ENCODE measurements around the gene GDF15.

Gene GDF15

GRCh38 chr19:18430417-18431144 is 44.6 kb downstream of the GDF15 start:
- no peaks in the 10 kb centered on the region for H3K9me3 ChIP-seq (ENCODE audit: control insufficient read depth in 2 of 2, low read length in 2 of 2)
- peaks cover 8 to 9% of the 10 kb centered on the region in 2 donors for H3K4me1 ChIP-seq (ENCODE audit: control insufficient read depth in 2 of 2, insufficient read depth in 2 of 2, low read length in 2 of 2)
- H3K36me3 ChIP-seq (ENCODE audit: control insufficient read depth in 2 of 2, insufficient read depth in 2 of 2, low read length in 2 of 2) = no peaks in the 10 kb centered on the region
- no peak overlapping the region for H3K9ac ChIP-seq (ENCODE audit: low read depth in 1 of 2, low read length in 2 of 2)
- no peak overlapping the region for H3K27ac ChIP-seq (ENCODE audit: low read depth in 2 of 2, low read length in 2 of 2)
- no peak overlapping the region for H3K4me3 ChIP-seq (ENCODE audit: low read length in 2 of 2)
- H3K27me3 ChIP-seq (ENCODE audit: control insufficient read depth in 2 of 2, insufficient read depth in 2 of 2, low read length in 2 of 2) = no peaks in the 10 kb centered on the region

- Histone ChIP-seq H3K4me3 (ENCODE audit: low read length in 2 of 2) (no peak overlapping the region), H3K36me3 (ENCODE audit: control insufficient read depth in 2 of 2, insufficient read depth in 2 of 2, low read length in 2 of 2) (no peaks in the 10 kb centered on the region), H3K4me1 (ENCODE audit: control insufficient read depth in 2 of 2, insufficient read depth in 2 of 2, low read length in 2 of 2) (peaks cover 7 to 8% of the 10 kb centered on the region in 2 donors), H3K9me3 (ENCODE audit: control insufficient read depth in 2 of 2, low read length in 2 of 2) (no peaks in the 10 kb centered on the region), H3K27ac (ENCODE audit: low read depth in 2 of 2, low read length in 2 of 2) (no peak overlapping the region), H3K9ac (ENCODE audit: low read depth in 1 of 2, low read length in 2 of 2) (no peak overlapping the region), H3K27me3 (ENCODE audit: control insufficient read depth in 2 of 2, insufficient read depth in 2 of 2, low read length in 2 of 2) (no peaks in the 10 kb centered on the region)
These were observed 45.6 kb downstream of the GDF15 start for GRCh38 chr19:18431351-18432197.

GRCh38 chr19:18432275-18433014 is 46.5 kb downstream of the GDF15 start:
- H3K27ac ChIP-seq (ENCODE audit: low read depth in 2 of 2, low read length in 2 of 2) = peak overlapping the region in 1 of 2 donors; percentile 32
- H3K4me3 ChIP-seq (ENCODE audit: low read length in 2 of 2) = peak overlapping the region; percentile 23 to 50
- no peaks in the 10 kb centered on the region for H3K9me3 ChIP-seq (ENCODE audit: control insufficient read depth in 2 of 2, low read length in 2 of 2)
- H3K9ac ChIP-seq (ENCODE audit: low read depth in 1 of 2, low read length in 2 of 2) = no peak overlapping the region
- no peaks in the 10 kb centered on the region for H3K27me3 ChIP-seq (ENCODE audit: control insufficient read depth in 2 of 2, insufficient read depth in 2 of 2, low read length in 2 of 2)
- H3K4me1 ChIP-seq (ENCODE audit: control insufficient read depth in 2 of 2, insufficient read depth in 2 of 2, low read length in 2 of 2) = peaks cover 9 to 10% of the 10 kb centered on the region in 2 donors
- H3K36me3 ChIP-seq (ENCODE audit: control insufficient read depth in 2 of 2, insufficient read depth in 2 of 2, low read length in 2 of 2) = no peaks in the 10 kb centered on the region

- no peaks in the 10 kb centered on the region for H3K36me3 ChIP-seq (ENCODE audit: control insufficient read depth in 2 of 2, insufficient read depth in 2 of 2, low read length in 2 of 2)
- no peak overlapping the region for H3K9ac ChIP-seq (ENCODE audit: low read depth in 1 of 2, low read length in 2 of 2)
- H3K9me3 ChIP-seq (ENCODE audit: control insufficient read depth in 2 of 2, low read length in 2 of 2) = no peaks in the 10 kb centered on the region
- H3K4me1 ChIP-seq (ENCODE audit: control insufficient read depth in 2 of 2, insufficient read depth in 2 of 2, low read length in 2 of 2) = peaks cover 11 to 15% of the 10 kb centered on the region in 2 donors
- H3K27me3 ChIP-seq (ENCODE audit: control insufficient read depth in 2 of 2, insufficient read depth in 2 of 2, low read length in 2 of 2) = no peaks in the 10 kb centered on the region
- H3K27ac ChIP-seq (ENCODE audit: low read depth in 2 of 2, low read length in 2 of 2) = peak overlapping the region in 1 of 2 donors; percentile 32
- H3K4me3 ChIP-seq (ENCODE audit: low read length in 2 of 2) = peak overlapping the region; percentile 23 to 50
These were observed 47.2 kb downstream of the GDF15 start for GRCh38 chr19:18433015-18433691.

GRCh38 chr19:18433735-18434398 is 47.9 kb downstream of the GDF15 start:
- Histone ChIP-seq H3K9me3 (ENCODE audit: control insufficient read depth in 2 of 2, low read length in 2 of 2) (no peaks in the 10 kb centered on the region), H3K27ac (ENCODE audit: low read depth in 2 of 2, low read length in 2 of 2) (no peak overlapping the region), H3K9ac (ENCODE audit: low read depth in 1 of 2, low read length in 2 of 2) (no peak overlapping the region), H3K4me3 (ENCODE audit: low read length in 2 of 2) (no peak overlapping the region), H3K36me3 (ENCODE audit: control insufficient read depth in 2 of 2, insufficient read depth in 2 of 2, low read length in 2 of 2) (no peaks in the 10 kb centered on the region), H3K4me1 (ENCODE audit: control insufficient read depth in 2 of 2, insufficient read depth in 2 of 2, low read length in 2 of 2) (peaks cover 14 to 21% of the 10 kb centered on the region in 2 donors), H3K27me3 (ENCODE audit: control insufficient read depth in 2 of 2, insufficient read depth in 2 of 2, low read length in 2 of 2) (no peaks in the 10 kb centered on the region)

GRCh38 chr19:18434411-18435175 is 48.6 kb downstream of the GDF15 start:
- Histone ChIP-seq H3K4me1 (ENCODE audit: control insufficient read depth in 2 of 2, insufficient read depth in 2 of 2, low read length in 2 of 2) (peaks cover 12 to 19% of the 10 kb centered on the region in 2 donors), H3K27me3 (ENCODE audit: control insufficient read depth in 2 of 2, insufficient read depth in 2 of 2, low read length in 2 of 2) (no peaks in the 10 kb centered on the region), H3K9ac (ENCODE audit: low read depth in 1 of 2, low read length in 2 of 2) (no peak overlapping the region), H3K36me3 (ENCODE audit: control insufficient read depth in 2 of 2, insufficient read depth in 2 of 2, low read length in 2 of 2) (no peaks in the 10 kb centered on the region), H3K4me3 (ENCODE audit: low read length in 2 of 2) (no peak overlapping the region), H3K27ac (ENCODE audit: low read depth in 2 of 2, low read length in 2 of 2) (no peak overlapping the region), H3K9me3 (ENCODE audit: control insufficient read depth in 2 of 2, low read length in 2 of 2) (no peaks in the 10 kb centered on the region)

GRCh38 chr19:18435178-18435841 is 49.4 kb downstream of the GDF15 start:
- Histone ChIP-seq H3K27me3 (ENCODE audit: control insufficient read depth in 2 of 2, insufficient read depth in 2 of 2, low read length in 2 of 2) (no peaks in the 10 kb centered on the region), H3K9me3 (ENCODE audit: control insufficient read depth in 2 of 2, low read length in 2 of 2) (no peaks in the 10 kb centered on the region), H3K4me3 (ENCODE audit: low read length in 2 of 2) (no peak overlapping the region), H3K9ac (ENCODE audit: low read depth in 1 of 2, low read length in 2 of 2) (no peak overlapping the region), H3K4me1 (ENCODE audit: control insufficient read depth in 2 of 2, insufficient read depth in 2 of 2, low read length in 2 of 2) (peaks cover 8 to 16% of the 10 kb centered on the region in 2 donors), H3K36me3 (ENCODE audit: control insufficient read depth in 2 of 2, insufficient read depth in 2 of 2, low read length in 2 of 2) (no peaks in the 10 kb centered on the region), H3K27ac (ENCODE audit: low read depth in 2 of 2, low read length in 2 of 2) (no peak overlapping the region)

- H3K9me3 ChIP-seq (ENCODE audit: control insufficient read depth in 2 of 2, low read length in 2 of 2) = no peaks in the 10 kb centered on the region
- H3K27ac ChIP-seq (ENCODE audit: low read depth in 2 of 2, low read length in 2 of 2) = no peak overlapping the region
- H3K4me3 ChIP-seq (ENCODE audit: low read length in 2 of 2) = no peak overlapping the region
- no peaks in the 10 kb centered on the region for H3K36me3 ChIP-seq (ENCODE audit: control insufficient read depth in 2 of 2, insufficient read depth in 2 of 2, low read length in 2 of 2)
- no peak overlapping the region for H3K9ac ChIP-seq (ENCODE audit: low read depth in 1 of 2, low read length in 2 of 2)
- H3K27me3 ChIP-seq (ENCODE audit: control insufficient read depth in 2 of 2, insufficient read depth in 2 of 2, low read length in 2 of 2) = no peaks in the 10 kb centered on the region
- peaks cover 8 to 16% of the 10 kb centered on the region in 2 donors for H3K4me1 ChIP-seq (ENCODE audit: control insufficient read depth in 2 of 2, insufficient read depth in 2 of 2, low read length in 2 of 2)
These were observed 50.1 kb downstream of the GDF15 start for GRCh38 chr19:18435842-18436670.

Measured in mucosa of rectum (tissue), 2 donors.